ENCODE results near the gene ZXDC. TPM values are rescaled to one million over a fixed set of nuclear protein-coding genes. Genes with fewer than 3 reads are reported as not detected.

Gene ZXDC
- total RNA-seq, 1 experiment from 2014 or later = 28.3 TPM

- Histone ChIP-seq H3K4me1 (ENCODE audit: insufficient read depth, low read length) (no peaks in the 10 kb centered on the region), H2BK15ac (ENCODE audit: low read depth, low read length) (no peak overlapping the region), H3K14ac (ENCODE audit: insufficient read depth, low read length) (no peak overlapping the region), H3K79me1 (ENCODE audit: insufficient read depth, low read depth, low read length, poor library complexity, severe bottlenecking) (peaks cover 10% of the 10 kb centered on the region), H2AFZ (ENCODE audit: low read length) (no peak overlapping the region), H3K56ac (ENCODE audit: insufficient read length, low read depth, low read length) (no peak overlapping the region), H2BK20ac (ENCODE audit: low read depth, low read length, poor library complexity, severe bottlenecking) (no peak overlapping the region), H3K23ac (ENCODE audit: insufficient read length, low read depth, low read length) (no peak overlapping the region), H3K9me3 (ENCODE audit: control insufficient read depth, low read depth, low read length) (no peaks in the 10 kb centered on the region), H2AK5ac (ENCODE audit: insufficient read length, low read length) (no peak overlapping the region), H2BK12ac (ENCODE audit: insufficient read length, low read depth, low read length) (no peak overlapping the region), H2BK120ac (ENCODE audit: low read depth, low read length, poor library complexity, severe bottlenecking) (no peak overlapping the region), H2BK5ac (ENCODE audit: insufficient read length, low read length) (no peak overlapping the region), H3K9ac (ENCODE audit: extremely low read depth, insufficient read length, low read length) (no peak overlapping the region), H4K5ac (ENCODE audit: insufficient read length, low read depth, low read length) (no peak overlapping the region), H4K20me1 (ENCODE audit: control insufficient read depth, insufficient read depth, insufficient read length) (no peaks in the 10 kb centered on the region), H3K27ac (ENCODE audit: insufficient read length, low read depth, low read length) (no peak overlapping the region), H3K4ac (ENCODE audit: low read depth, low read length) (no peak overlapping the region), H3K23me2 (ENCODE audit: insufficient read length, low read depth, low read length, poor library complexity, severe bottlenecking) (no peaks in the 10 kb centered on the region), H3K79me2 (ENCODE audit: insufficient read depth, low read length) (no peaks in the 10 kb centered on the region; the same call in 1 of the 2 replicates), H3K4me2 (ENCODE audit: insufficient read depth, insufficient read length, low read length) (no peak overlapping the region), H4K8ac (replicated peaks; ENCODE audit: insufficient read length, low read depth, low read length) (no peak overlapping the region), H4K91ac (ENCODE audit: insufficient read length, low read depth, low read length) (no peak overlapping the region), H3K18ac (ENCODE audit: insufficient read length, low read depth, low read length) (no peak overlapping the region), H3T11ph (ENCODE audit: low read length) (no peak overlapping the region), H3K27me3 (ENCODE audit: insufficient read depth, low read length) (no peaks in the 10 kb centered on the region)
- Mint-ChIP-seq H3K4me1 (no peaks in the 10 kb centered on the region), H3K4me3 (no peak overlapping the region), H3K36me3 (ENCODE audit: insufficient read depth in 1 of 3, low read depth in 3 of 3) (peaks cover 49 to 90% (median 74%) of the 10 kb centered on the region in 3 experiments; a peak in 6 of 7 replicates), H3K27ac (no peak overlapping the region), H3K27me3 (ENCODE audit: low read depth) (no peaks in the 10 kb centered on the region), H3K9me3 (no peaks in the 10 kb centered on the region; a peak in 1 of 5 replicates)
- no peak for DNase-seq
- TF ChIP-seq CTCF (conservative IDR thresholded peaks at IDR 0.05) = no peak
- no CpG with 5 or more reads among the region's 4 CpGs for WGBS (ENCODE audit: extremely low coverage, insufficient read length, low lambda C conversion rate)
These were observed 11.2 kb downstream of the ZXDC start for GRCh38 chr3:126464494-126464893.
